Heart left ventricle (tissue), 13 donors: ENCODE data around the gene LMOD3.

ENCODE experiments used
- POLR2A ChIP-seq, 2 donors: fragments of 450-650 bp; IDR thresholded peaks; one replicate each; pipeline ENCODE4 v1.6.1; 2017; ENCODE audit warnings: antibody characterized with exemption in 2 of 2, mild to moderate bottlenecking in 2 of 2, moderate library complexity in 2 of 2
- TF ChIP-seq, protein P1 (sequence below), 12 donors: fragments of 200-600 bp; sonication (generic) in 4 of 12; IDR thresholded peaks; one replicate each; pipeline versions ENCODE4 v1.5.0 to v1.8.0; 2018 to 2022; ENCODE audit warnings: antibody characterized with exemption in 12 of 12, mild to moderate bottlenecking in 5 of 12
- donor health status: ischemic (EF 13 %, LVEDD 7.1; RV severe dilation, severe dysfunction).
- donor health status: DM: no; HTN: yes; CAD: no.
- donor health status: DM: no; HTN: no; CAD: no.
- donor health status: ischemic (EF 25% LVEDD 6.9; RV normal size, moderate dysfunction).
- donor health status: ischemic (EF 25% LVEDD 5.7; RV mildly dilated, moderate dysfunction).
- donor health status: ischemic (EF 35%, LVEDD 5.7; RV mildly dilated, moderate dysfunction).
- donor health status: nonischemic (EF 11% LVEDD 7.7; RV severe dilation, severe dysfunction).
- donor health status: DM: yes; HTN: yes; CAD: no.
- donor health status: PGD.
- donor health status: ischemic (EF 29% LVEDD 5.4; RV normal size, mild dysfunction).
- donor health status: nonischemic (EF 23%, LVEDD 6.1; RV moderate dilation, normal function).

DNA sequence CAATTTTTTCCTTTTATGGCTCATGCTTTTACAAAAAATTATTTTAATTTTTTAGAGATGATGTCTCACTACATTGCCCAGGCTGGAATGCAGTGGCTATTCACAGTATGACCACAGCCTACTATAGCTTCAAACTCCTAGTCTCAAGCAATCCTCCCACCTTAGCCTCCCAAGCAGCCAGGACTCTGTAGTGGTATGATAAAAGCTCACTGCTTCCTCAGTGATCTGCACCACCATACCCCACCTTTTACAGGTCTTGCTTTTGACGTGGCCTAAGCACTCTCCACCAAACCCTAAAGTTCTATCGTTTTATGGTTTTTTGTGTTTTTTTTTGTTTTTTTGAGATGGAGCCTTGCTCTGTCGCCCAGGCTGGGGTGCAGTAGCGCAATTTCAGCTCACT lies 56.3 kb downstream of the LMOD3 start:
- TF ChIP-seq, protein P1, sequence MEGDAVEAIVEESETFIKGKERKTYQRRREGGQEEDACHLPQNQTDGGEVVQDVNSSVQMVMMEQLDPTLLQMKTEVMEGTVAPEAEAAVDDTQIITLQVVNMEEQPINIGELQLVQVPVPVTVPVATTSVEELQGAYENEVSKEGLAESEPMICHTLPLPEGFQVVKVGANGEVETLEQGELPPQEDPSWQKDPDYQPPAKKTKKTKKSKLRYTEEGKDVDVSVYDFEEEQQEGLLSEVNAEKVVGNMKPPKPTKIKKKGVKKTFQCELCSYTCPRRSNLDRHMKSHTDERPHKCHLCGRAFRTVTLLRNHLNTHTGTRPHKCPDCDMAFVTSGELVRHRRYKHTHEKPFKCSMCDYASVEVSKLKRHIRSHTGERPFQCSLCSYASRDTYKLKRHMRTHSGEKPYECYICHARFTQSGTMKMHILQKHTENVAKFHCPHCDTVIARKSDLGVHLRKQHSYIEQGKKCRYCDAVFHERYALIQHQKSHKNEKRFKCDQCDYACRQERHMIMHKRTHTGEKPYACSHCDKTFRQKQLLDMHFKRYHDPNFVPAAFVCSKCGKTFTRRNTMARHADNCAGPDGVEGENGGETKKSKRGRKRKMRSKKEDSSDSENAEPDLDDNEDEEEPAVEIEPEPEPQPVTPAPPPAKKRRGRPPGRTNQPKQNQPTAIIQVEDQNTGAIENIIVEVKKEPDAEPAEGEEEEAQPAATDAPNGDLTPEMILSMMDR (IDR thresholded peaks at IDR 0.05), result no peak
- TF ChIP-seq POLR2A (IDR thresholded peaks at IDR 0.05), result no peak
